ENCODE data around the gene SEMA4G. TPM values are rescaled to one million over a fixed set of nuclear protein-coding genes. Genes with fewer than 3 reads are reported as not detected.

SEMA4G gene
- total RNA-seq, 1 donor from 2014 or later: 1.6 TPM

DNA sequence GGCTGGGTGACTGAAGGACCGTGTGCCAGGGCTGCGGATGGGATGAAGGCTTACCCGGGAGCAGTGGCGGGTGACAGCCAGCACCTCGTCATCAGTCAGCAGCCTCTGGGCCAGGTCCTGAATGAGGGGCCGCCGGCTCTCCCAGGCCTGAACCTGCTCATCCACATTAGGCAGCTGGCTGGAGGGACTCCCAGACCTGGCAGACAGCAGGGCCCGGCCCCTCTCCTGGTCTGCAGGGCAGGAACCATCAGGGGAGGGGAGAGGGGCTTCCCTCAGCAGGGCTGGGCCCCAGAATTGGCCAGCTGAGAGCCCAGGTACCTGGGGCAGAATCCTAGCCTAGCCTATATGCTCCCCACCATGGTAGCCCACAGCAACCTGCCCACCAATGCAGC is 46.3 kb downstream of the SEMA4G start:
- ATAC-seq: no peak
- intact Hi-C loops (cut with micrococcal nuclease): no loop called here
- no peak for DNase-seq

DNA sequence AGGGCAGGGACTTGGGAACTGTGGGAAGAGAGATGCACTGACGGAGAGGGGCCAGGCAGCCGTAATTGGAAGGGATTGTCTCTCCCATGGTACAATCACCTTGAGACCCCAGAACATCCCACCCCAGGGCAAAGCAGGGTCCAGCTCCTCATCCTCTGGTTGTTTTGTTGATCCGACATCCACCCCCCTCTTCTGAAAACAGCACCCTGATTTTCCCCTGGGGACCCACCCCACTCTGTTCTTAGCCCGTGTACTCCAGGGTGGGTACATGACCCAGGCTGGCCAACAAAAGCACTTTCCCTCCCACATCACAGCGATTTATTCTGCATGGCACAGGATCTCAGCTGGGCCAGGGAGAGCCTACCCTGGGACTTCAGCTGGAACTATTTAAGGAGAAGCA is 47.5 kb downstream of the SEMA4G start:
- ATAC-seq (no peak), DNase-seq (no peak)
- intact Hi-C loops (cut with micrococcal nuclease): no loop called here

DNA sequence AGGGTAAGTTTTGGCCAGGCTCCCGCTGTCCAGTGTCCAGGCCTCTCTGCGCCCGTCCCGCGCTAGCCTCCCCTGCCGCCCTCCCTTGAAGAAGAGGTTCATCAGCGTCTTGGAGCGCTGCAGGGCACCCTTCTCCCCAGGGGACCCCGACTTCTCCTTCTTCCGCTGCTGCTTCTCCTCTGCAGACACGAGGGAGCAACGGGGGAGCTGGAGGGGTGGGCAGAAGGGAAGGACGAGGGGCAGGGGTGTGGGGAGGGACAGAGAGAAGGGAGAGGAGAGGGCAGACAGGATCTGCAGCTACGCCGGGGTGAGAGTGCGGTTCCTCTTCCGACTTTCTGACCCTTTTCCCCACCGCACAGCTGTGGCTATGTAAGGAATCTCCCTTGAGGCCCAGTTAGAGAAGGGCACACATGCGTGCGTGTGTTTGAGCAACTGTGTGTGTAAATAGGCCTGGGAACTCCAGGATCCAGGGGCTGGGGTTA is 48.9 kb downstream of the SEMA4G start:
- DNase-seq (no peak), ATAC-seq (peak; percentile 4)
- intact Hi-C loops (cut with micrococcal nuclease): no loop called here

GRCh38 chr10:101018600-101019439 is 49.5 kb downstream of the SEMA4G start:
- DNase-seq (peak; percentile 92), ATAC-seq (peak; percentile 81)
- intact Hi-C loops (cut with micrococcal nuclease): no loop called here

Small RNA genes lying within 50 kb of the gene (microRNA-seq; reads per million reads assigned to microRNA genes)
- gene MIR608 (ENCODE audit: borderline number of aligned reads): not detected

Other genes starting within 250 kb of the SEMA4G start
- gene PAX2, start 223.9 kb upstream of the SEMA4G start, total RNA-seq: not detected
- 18.9 TPM for gene SLF2, start 56.5 kb upstream of the SEMA4G start, total RNA-seq
- gene MRPL43, start 18.0 kb downstream of the SEMA4G start, total RNA-seq: 55.9 TPM
- 8.0 TPM for gene TWNK, start 18.0 kb downstream of the SEMA4G start, total RNA-seq
- 44.9 TPM for gene LZTS2, start 30.3 kb downstream of the SEMA4G start, total RNA-seq
- 0.17 TPM for gene PDZD7, start 61.6 kb downstream of the SEMA4G start, total RNA-seq
- 11.0 TPM for gene SFXN3, start 61.7 kb downstream of the SEMA4G start, total RNA-seq
- gene KAZALD1, start 92.5 kb downstream of the SEMA4G start, total RNA-seq: 7.8 TPM
- not detected for gene TLX1, start 161.8 kb downstream of the SEMA4G start, total RNA-seq